Psoas muscle (tissue), 8 donors: ENCODE results near the gene ENTHD1. TPM values are rescaled to one million over a fixed set of nuclear protein-coding genes. Genes with fewer than 3 reads are reported as not detected.
A peak's percentile ranks its signal among the peaks of the same experiment; 100 is the strongest.

Source experiments
- ATAC-seq, 4 donors: fragments of 200-7000 bp; cut with Tn5 transposase; one replicate each; pipeline ENCODE4 v1.9.1; 2020; ENCODE audit warnings: moderate library complexity in 3 of 4, mild to moderate bottlenecking in 2 of 4
- DNase-seq, 2 donors: peaks; one replicate each; pipeline ENCODE4 v3.0.0-alpha.2; 2020
- H3K27ac ChIP-seq: fragments of 200-600 bp; one replicate; pipeline ENCODE4 v1.8.0; 2022
- H3K27me3 ChIP-seq, 3 donors: fragments of 200-600 bp in 1 of 3; one replicate each; pipeline versions ENCODE4 v1.6.1 to v1.8.0; 2013 to 2022; ENCODE audit warnings: low read length in 2 of 3, mild to moderate bottlenecking in 2 of 3, moderate library complexity in 1 of 3; ENCODE audit not compliant: insufficient read depth in 3 of 3
- H3K36me3 ChIP-seq, 2 donors: fragments of 200-600 bp in 1 of 2; one replicate each; pipeline versions ENCODE4 v1.6.1 to v1.8.0; 2013 to 2022; ENCODE audit warnings: low read depth in 1 of 2, mild to moderate bottlenecking in 1 of 2, moderate library complexity in 1 of 2; ENCODE audit not compliant: insufficient read depth in 1 of 2
- H3K4me1 ChIP-seq: fragments of 200-600 bp; one replicate; pipeline ENCODE4 v1.8.0; 2022
- H3K4me3 ChIP-seq: fragments of 200-600 bp; one replicate; pipeline ENCODE4 v1.8.0; 2022; ENCODE audit warnings: mild to moderate bottlenecking
- H3K9me3 ChIP-seq: fragments of 200-600 bp; one replicate; pipeline ENCODE4 v1.8.0; 2022
- CTCF ChIP-seq: fragments of 200-600 bp; IDR thresholded peaks from one replicate; pipeline ENCODE4 v1.8.0; 2022; ENCODE audit warnings: antibody characterized with exemption
- WGBS, 3 donors: extraction: QIAGEN DNeasy Blood & Tissue Kit; methylation state at CpG; one replicate each; pipeline versions ENCODE4 v1.1.6 to v1.1.7; 2013; 5-methylcytosine and 5-hydroxymethylcytosine counted together
- intact Hi-C, 2 donors: fragments of 100-400 bp; cut with DNase I; formaldehyde crosslinking; loops; one replicate each; pipeline versions ENCODE4 v1.11.0 to v1.14.2; 2022
- polyA plus RNA-seq, 3 donors: library from polyadenylated mRNA; stranded (reverse); fragments of 200-250 nt; gene quantifications; one replicate each; pipeline ENCODE4 v1.2.3, GENCODE V29; 2013
- total RNA-seq, 4 donors: library from RNA; stranded (reverse); fragmentation: NEBNext Ultra II Directional in 2 of 4; extraction: Animal tissue kit (Norgen Biotek cat#: 25700) in 2 of 4; gene quantifications; one replicate each; pipeline versions ENCODE4 v1.2.1 to v1.2.4, GENCODE V29; 2021 to 2023
- donor health status: healthy with polysubstance abuse.
- donor health status: DM: no; HTN: no; CAD: no; lungs with moderate emphysema.
- donor health status: Bipolar disorder and iron deficiency.
- donor health status: healthy.
- donor health status: DM: yes; HTN: yes; CAD: no.
- donor health status: DM: no; HTN: no; CAD: no.
- donor health status: DM: no; HTN: no; CAD: no.
- donor health status: DM: yes; HTN: yes; CAD: no.

The ENTHD1 gene
- total and polyA plus RNA-seq, 7 donors = not detected

- Histone ChIP-seq H3K36me3 (no peaks in the 10 kb centered on the region), H3K4me3 (no peak overlapping the region), H3K27me3 (peaks cover 0 to 26% (median 0%) of the 10 kb centered on the region in 3 donors), H3K9me3 (no peaks in the 10 kb centered on the region), H3K4me1 (no peaks in the 10 kb centered on the region), H3K27ac (no peak overlapping the region)
- DNase-seq = no peak
- 92 to 93% (median 93%) methylated on average over 9 of the region's 9 CpGs for WGBS, 3 donors
- TF ChIP-seq CTCF = no peak
- ATAC-seq = no peak
- intact Hi-C loops = no loop called here
Measured at GRCh38 chr22:39724857-39725256, 168.7 kb downstream of the ENTHD1 start.

- no peak for ATAC-seq
Measured at GRCh38 chr22:39724390-39724789, 169.2 kb downstream of the ENTHD1 start.

GRCh38 chr22:39723899-39724351, 169.6 kb downstream of the ENTHD1 start:
- peak in 1 of 4 donors; percentile 45 for ATAC-seq
- Histone ChIP-seq H3K4me1 (no peaks in the 10 kb centered on the region), H3K27me3 (peaks cover 0 to 22% (median 0%) of the 10 kb centered on the region in 3 donors), H3K4me3 (no peak overlapping the region), H3K36me3 (no peaks in the 10 kb centered on the region), H3K9me3 (no peaks in the 10 kb centered on the region), H3K27ac (no peak overlapping the region)
- WGBS, 3 donors = 61 to 64% (median 62%) methylated on average over 3 of the region's 3 CpGs
- TF ChIP-seq CTCF = no peak
- DNase-seq = no peak
- intact Hi-C loops = no loop called here

More at GRCh38 chr22:39724390-39724789, 169.2 kb downstream of the ENTHD1 start:
- 76 to 91% (median 76%) methylated on average over 4 of the region's 4 CpGs for WGBS, 3 donors
- Histone ChIP-seq H3K27ac (no peak overlapping the region), H3K9me3 (no peaks in the 10 kb centered on the region), H3K4me1 (no peaks in the 10 kb centered on the region), H3K36me3 (no peaks in the 10 kb centered on the region), H3K4me3 (no peak overlapping the region), H3K27me3 (peaks cover 0 to 26% (median 0%) of the 10 kb centered on the region in 3 donors)
- DNase-seq = no peak
- no peak for TF ChIP-seq CTCF
- intact Hi-C loops = no loop called here

- WGBS, 3 donors = 90 to 92% (median 91%) methylated on average over 10 of the region's 10 CpGs
Measured at GRCh38 chr22:39723463-39723862, 170.1 kb downstream of the ENTHD1 start.

More at GRCh38 chr22:39723463-39723862, 170.1 kb downstream of the ENTHD1 start:
- Histone ChIP-seq H3K4me1 (no peaks in the 10 kb centered on the region), H3K27me3 (peaks cover 0 to 18% (median 0%) of the 10 kb centered on the region in 3 donors), H3K36me3 (no peaks in the 10 kb centered on the region), H3K4me3 (no peak overlapping the region), H3K9me3 (no peaks in the 10 kb centered on the region), H3K27ac (no peak overlapping the region)
- ATAC-seq (no peak), DNase-seq (no peak)
- no peak for TF ChIP-seq CTCF
- intact Hi-C loops = no loop called here
